Fibroblast of peridontal ligament (primary cell): ENCODE measurements around the gene PKP4.
A peak's percentile ranks its signal among the peaks of the same experiment; 100 is the strongest.
"Not testable (repeated sequence)": the region's sequence is repeated elsewhere in the genome, so short reads cannot be mapped to it uniquely, and the experiment has no call there.

Source experiments
- DNase-seq: peaks from one replicate; pipeline ENCODE4 v3.0.0-alpha.2; 2010; ENCODE audit errors: extremely low read depth

PKP4 gene

DNA sequence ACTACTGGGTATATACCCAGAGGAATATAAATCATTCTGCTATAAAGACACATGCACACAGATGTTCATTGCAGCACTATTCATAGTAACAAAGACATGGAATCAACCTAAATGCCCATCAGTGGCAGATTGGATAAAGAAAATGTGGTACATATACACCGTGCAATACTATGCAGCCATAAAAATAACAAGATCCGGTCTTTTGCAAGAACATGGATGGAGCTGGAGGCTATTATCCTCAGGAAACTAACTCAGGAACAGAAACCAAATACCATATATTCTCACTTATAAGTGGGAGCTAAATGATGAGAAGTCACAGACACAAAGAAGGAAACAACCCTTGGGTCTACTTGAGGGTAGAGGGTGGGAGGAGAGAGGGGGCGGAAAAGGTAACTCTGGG lies 16.5 kb downstream of the PKP4 start:
- not testable (repeated sequence) for DNase-seq

DNA sequence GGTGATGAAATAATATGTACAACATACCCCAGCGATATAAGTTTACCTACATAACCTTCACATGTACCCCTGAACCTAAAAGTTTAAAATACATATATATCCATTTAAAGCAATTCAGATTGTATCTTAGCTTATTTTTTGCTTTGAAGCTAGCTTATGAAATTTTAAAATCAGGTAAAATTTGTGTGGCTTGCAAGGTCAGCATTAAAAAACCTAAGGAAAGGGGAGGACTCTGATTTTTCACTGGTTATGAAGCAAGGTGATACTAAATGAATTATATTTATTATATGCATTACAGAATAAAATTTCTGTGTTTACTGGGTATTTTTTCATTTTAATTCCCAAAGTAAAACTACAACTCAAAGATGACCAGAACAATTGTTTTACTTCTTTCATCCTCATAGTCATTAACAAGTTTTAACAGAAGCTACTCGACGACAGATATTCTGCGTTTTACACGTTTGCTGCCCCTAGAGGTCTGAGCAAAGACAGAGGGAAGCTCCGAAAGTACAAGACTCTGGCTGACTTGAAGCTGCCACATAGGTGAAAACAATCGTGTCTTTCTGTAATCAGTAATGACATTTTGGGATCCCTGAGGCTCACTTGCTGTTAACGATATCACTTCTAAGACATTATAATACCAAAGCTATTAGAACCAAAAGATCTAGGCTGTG lies 17.1 kb downstream of the PKP4 start:
- no peak for DNase-seq

DNA sequence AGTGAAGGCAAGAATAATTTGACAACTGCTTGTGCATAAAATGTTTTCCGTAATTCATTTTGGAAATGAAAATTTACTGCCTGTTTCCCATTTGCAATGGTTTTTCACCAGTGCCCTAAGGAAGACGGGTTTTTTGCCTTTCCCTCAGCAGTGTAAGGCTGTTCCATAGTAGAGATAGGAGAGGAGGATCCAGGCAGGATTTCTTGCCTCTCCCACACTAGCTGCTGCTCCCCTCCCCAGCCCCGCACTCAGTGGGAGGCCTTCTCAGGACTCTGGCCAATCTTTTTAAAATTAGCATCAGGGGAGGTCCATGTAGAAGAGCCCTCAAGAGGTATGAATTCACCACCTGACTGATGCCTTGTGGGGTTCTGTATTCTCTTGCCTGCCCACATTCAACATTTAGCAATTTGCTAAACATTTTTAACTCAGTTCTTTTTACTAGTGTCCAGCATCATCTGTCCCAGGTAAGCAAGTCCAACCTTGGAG lies 17.8 kb downstream of the PKP4 start:
- not testable (repeated sequence) for DNase-seq

DNA sequence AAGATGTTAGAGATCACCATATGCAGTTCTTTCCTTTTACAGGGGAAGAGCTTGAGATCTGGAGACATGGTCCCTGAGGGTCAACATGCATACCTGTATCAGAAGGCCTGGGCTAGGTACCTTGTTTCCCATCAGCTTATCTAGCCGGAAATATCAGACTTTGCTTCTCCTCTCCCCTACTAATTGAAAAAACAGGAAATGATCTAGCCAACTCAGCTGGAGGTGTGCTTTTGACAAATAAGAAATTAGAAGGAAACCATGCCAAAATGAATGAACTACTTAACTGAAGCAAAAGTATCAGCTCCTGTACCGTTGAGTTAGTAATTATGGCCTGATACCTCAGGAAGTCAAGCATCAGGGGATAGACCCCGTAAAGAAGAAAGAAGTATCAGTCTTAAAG lies 20.4 kb downstream of the PKP4 start:
- no peak for DNase-seq

DNA sequence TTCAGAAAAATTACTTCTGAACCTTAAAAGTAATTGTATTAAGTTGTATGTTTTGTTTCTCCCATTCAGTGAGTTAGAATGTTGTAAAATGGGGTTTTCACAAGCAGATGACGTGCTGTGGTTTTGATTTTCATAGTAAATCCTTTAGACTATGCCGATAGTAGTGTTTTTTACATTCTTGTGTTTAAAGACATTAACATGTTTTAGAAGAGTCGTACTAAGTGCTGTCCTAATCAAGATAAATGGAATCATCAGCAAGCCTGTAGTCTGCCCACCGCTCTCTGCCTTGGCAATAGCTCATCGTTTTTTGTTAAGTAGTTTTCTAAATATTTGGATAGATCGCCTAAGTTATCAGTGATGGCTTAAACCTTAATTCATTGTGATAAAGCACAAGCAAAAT lies 21.5 kb downstream of the PKP4 start:
- DNase-seq: peak; percentile 69

DNA sequence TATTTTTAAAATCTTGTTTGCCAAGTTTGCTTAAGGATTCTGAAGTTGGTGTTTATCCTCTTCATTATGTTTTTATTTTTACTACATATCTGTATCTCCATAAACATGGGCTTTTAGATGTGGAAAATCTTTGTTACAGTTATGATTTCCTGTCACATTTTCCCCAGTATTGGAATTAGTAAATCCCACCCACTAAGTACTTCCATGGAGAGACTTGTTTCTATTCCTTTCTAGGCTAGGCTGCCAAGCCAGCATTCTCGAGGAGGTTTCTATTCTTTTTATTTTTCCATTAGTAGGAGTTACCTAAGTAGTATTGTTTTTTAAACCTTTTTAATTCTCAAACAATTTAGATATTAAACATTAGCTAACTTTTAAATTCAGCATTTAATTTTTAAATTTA lies 22.1 kb downstream of the PKP4 start:
- DNase-seq: no peak

DNA sequence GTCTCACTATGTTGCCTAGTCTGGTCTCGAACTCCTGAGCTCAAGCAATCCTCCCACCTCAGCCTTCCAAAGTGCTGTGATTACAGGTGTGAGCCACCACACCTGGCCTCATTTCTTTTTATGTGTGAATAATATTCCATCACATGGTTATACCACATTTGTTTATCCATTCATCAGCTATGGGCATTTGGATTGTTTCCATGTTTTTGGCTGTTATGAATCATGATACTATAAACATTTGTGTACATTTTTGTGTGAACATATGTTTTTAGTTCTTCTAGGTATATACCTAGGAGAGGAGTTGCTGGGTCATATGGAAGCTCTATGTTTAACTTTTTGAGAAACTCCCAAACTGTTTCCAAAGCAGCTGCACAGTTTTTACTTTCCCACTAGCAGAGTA lies 24.4 kb downstream of the PKP4 start:
- no peak for DNase-seq

DNA sequence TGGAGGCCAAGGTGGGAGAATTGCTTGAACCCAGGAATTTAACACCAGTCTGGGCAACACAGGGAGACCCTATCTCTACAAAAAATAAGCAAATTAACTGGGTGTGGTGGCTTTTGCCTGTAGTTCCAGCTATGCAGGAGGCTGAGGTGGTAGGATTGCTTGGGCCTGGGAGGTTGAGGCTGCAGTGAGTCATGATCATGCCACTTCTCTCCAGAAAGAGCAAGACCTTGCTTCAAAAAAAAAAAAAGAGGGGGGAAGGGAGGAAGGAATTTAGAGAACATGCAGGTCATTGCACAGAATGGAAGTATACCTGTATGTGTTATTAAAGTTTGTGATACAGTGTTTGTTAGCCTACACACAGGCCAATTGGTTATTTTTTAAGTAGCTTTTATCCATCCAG lies 25.8 kb downstream of the PKP4 start:
- DNase-seq: no peak

DNA sequence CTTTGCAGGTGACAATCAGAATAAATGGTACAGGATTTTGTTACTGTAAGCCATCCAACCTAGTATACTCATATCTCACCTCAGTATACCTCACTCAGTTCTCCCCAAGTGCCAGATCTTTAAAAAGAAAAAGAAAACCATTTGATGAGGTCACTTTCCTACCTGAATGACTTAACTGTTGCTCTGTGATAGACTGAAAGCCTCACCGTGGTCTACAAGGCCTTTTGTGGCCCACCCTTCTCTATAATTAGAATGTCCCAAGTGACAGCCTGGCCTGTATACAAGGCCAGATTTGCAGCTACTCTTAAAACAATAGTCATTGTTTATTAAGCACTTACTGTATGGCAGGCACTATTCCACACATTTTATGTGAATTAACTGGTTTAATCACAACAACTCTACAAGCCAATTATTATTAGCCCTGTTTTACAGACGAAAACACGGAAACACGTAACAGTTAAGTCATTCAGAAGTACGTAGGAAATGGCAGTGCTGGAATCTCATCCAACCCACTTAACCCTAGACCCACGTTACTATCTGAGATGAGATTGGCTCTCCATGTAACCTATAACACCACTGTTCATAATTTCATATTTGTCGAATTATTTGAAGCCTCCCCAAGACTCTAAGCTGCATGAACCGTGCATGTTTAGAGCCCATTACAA lies 28.3 kb downstream of the PKP4 start:
- DNase-seq: no peak

DNA sequence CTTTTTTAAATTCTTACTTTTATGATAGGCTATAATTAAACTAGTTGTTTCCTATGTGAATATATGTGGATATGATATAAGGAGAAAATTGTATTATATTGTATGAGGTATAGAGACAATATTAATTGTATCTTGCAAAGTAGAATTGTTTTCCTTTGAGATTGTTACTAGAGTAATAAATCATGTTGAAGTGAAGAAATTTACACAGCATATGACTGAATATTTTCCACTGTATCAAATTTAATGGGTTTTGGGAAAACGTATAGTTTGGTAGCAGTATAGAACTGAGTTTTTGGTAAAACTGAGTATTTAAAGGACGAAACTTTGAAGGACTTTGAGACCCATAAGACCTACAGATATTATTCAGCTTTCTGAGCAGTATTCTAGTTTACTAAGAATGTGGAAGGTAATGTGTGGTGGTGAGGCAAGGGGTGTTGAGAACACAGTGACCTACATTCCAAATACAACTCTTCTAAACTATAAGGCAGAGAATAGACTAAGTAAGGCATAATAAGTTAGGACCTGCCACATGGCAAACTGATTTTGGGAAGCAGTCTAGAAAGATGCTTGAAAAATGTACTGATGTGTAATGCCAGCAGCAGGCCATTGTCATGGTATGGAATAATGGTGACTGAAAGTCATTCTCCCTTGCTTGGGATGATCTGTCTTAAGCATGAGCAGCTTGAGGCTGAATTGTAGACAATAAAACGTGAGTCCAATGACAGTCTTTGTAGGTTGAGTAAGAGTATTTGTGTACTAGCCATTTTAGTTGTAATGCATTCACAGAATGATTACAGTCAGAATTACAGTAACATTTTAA lies 29.6 kb downstream of the PKP4 start:
- DNase-seq: no peak

DNA sequence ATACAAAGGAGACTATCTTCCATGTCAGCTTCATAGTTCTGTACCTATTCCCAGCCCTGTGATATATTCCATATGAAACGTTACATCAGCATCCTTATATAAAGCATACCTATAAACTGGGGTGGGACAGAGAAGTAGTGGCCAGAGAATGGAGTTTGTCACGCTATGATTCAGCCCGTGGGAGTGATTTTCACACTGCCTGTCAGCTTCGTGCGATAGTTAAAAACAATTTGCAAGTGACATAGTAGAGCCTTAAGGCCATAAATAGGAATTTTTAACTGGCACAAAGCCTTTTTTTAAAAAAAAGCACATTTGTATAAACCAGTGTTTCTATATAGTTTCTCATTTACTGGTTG lies 30.2 kb downstream of the PKP4 start:
- DNase-seq: no peak

DNA sequence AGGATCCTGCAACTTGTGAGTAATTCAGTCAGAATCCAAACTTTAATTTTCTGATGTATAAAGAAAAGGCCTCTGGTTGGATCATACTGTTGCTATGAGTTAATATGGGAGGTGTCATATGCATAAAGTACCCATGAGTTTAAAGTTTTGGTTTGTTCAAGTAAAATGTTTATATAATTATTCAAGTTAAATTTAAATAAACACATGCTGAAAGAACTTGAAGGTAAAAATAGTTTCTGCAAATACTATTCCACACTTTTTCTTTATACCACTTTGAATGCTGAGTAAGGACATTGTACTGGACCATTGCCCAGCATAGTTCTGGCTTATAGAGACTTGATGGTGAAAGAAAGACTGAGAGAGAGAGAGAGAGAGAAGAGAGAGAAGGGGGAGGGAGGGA lies 30.7 kb downstream of the PKP4 start:
- DNase-seq: peak; percentile 90

DNA sequence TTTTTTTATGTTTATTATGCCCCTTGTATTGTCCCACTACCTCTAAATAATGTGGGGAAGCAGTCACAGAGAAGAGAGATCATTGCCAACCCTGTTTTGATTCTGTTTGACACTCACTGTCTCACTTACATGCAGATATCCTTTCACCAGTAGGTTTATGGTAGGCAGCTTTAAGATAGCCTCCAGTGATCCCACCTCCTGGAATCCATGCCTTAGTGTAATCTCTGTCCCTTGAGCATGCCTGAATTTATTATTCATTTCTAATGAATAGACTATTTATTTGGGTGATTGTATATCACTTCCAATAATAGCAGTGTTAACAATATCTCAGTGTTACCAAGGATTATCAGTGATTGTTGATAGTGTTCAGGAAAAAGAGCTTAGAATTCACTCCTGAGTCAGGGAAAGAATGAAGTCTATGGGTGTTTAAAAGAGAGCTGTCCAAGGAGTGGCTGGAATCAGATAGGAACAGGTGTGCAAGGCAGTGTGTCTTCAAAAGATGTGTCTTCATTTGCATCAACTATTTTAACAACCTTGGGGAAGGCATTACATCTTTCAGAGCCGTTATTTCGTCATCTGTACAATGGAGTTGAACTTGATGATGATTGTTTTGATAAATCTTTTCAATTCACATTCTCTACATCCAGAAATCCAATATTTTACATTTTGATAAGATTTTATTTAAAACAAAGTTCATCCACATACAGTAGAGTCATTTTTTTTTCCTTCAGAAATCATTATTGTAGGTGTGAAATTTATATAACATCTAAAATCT lies 31.9 kb downstream of the PKP4 start:
- DNase-seq: no peak

DNA sequence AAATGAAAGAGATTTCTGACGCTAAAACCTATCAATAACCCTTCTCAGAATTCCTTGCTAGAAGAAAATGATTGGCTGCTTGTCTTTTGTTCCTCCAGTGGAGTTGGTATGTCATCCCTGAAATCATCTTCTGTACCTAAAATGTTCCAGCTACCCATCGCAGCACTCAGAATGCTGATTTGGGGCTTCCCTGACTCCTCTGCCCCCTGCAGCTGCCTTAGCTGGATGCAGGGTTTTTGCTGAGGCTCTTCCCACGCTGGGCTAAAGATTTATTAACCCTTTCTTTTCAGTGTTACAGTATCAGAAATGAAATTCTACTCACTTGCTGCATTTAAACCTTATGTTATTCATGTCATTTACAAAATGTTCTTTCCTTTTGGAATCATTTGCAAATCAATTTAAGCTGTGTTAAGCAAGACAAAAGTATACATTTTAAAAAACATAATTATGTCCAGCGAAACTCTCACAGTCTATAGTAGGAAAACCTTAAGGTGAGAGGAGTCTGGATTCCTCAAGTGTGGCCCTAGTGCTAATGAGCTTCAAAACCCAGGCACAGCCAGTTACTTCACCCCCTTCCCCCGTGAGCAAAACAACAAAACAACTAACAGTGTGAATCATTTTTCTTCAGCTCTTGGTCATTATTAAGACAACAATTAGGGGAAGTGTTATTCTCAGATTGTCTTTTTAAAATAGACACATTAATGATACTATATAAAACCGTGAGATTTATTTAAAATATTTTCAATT lies 32.8 kb downstream of the PKP4 start:
- no peak for DNase-seq

DNA sequence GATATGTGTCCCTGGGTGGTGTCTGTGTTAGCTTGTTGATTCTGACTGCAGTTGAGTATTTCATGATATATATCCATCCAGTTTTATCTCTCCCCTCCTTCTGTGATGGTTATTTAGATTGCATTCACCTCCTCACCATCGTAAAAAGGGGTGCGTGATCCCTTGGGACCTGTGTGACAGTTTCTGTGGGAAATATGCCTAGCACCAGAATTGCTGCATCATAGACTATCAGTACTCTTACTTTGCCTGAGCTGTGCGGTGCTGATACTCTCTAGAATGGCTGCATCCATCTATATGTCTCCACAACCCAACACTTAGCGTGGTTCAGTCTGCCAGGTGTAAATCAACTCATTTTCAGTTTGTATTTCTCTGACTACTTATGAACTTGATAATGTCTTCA lies 34.3 kb downstream of the PKP4 start:
- no peak for DNase-seq

DNA sequence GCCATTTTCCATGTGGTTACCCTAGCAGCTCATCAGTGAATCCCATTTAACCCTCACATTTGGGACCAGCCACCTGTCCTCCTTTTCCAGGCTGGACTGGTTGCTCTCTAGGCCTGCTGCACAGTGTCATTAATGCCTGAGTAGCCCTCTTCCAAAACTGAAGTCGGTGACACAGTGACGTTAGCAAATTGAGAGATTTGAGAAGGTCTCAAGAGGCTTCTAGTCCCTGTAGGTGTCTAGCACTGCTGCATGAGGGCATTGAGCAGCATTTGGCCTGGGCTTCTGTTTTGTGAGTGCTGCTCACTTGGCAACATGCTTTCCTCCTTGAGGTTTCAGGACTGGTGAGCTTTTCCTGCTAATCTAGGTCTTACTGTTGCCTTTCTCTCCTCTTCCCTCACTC lies 36.7 kb downstream of the PKP4 start:
- DNase-seq: peak; percentile 48

DNA sequence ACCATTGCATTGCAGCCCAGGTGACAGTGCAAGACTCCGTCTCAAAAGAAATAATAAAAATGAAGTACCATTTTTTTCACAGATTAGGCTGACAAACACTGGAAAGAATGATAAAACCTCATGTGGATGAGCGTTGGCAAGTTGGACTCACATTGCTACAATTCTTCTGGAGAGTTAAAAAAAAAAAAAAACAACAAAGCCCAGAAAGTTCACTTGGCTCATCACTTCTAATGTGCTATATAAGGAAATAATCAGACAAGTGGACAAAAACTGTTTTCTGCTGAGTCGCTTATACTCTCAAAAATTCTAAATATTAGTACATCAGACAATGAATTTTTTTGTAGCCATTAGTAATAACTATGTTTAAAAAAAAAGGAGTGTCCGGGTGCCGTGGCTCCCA lies 38.4 kb downstream of the PKP4 start:
- DNase-seq: peak; percentile 85

DNA sequence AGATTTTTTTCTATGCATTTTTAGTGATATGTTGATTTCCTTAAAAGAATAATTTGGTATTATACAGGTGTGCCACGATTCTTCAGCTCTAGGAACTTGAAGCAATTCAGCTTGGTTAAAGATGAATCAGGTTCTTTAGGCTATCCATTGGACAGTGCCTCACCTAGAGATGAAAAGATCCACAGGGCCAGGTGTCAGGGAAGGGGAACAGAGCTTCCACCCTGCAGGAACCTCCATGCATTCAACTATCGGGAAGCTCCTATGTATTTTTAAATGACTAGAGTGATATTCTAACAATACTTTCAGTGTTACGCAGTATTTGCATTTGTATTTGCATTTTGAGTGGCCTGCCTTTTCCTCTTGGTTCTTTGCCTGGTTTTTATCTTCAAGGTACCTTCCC lies 40.2 kb downstream of the PKP4 start:
- no peak for DNase-seq

DNA sequence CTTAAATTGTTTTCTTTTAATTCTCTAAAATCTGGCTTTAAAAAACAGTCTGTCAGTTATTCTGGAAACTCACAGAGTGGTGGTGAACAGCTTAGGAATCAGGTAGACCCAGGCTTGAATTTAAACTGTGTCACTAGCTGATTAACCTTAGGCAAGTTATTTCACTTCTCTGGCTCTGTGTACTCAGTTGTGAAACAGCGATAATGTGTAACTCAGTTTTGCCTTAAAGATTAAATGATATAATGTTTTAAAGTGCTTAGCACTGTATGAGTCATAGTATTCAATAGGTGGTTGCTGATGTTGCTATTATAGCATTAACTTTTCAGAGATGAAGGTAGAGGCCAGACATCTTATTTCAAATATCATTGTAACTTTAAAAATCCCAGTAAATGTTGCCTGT lies 40.7 kb downstream of the PKP4 start:
- no peak for DNase-seq

DNA sequence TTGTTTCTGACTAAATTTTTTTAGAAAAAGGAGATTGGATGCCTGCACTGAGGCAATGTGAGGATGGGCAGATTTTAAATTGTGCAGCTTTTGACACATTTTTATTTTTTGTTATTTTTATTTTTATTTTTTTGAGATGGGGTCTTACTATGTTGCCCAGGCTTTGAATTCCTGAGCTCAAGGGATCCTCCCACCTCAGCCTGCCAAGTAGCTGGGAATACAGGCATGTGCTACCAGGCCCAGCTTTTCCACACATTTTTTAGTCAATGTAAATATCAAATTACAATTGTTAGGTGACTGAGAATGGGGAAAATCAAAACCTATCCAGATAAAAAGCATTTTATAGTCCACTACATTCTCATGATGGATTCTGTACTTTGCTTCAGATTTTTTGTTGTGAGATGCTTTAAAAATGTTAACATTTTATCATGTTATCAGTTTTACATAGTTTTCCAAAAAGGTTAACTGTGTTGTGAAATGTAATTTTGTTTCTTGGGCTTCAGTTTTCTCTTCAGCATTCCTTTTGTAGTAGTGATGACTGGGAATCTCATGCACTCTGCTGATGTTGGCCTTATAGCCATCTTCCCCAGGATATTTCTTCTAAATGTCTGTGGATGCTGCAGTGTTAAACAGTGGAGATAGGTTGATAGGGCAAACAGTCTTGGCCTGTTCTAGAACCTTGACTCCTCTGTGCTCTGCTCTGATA lies 41.4 kb downstream of the PKP4 start:
- peak; percentile 60 for DNase-seq

DNA sequence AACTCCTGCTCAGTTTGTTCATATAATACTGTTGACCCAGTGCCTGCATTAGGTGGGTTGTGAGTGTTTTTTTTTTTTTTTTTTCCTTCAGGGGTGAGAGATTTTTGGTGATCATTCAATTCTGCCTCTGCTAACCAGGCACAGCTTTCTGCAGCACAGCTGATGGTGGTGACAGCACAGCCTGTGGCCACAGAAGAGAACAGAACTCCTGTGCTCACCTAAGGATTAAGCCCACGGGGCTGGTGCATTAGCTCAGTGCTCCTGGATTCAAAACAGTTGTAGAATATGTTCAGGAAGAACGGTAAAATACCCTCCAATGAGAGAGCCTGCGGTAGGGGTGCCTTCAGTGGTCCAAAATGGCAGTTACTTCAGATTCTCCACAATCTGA lies 42.0 kb downstream of the PKP4 start:
- no peak for DNase-seq
